IPS-20b (cell line): Measurements from ENCODE around the gene ZBTB17.
"Not testable (repeated sequence)": the region's sequence is repeated elsewhere in the genome, so short reads cannot be mapped to it uniquely, and the experiment has no call there.

Experiments used
- H3K27ac ChIP-seq: one replicate; pipeline ENCODE4 v1.5.1; 2013; ENCODE audit warnings: low read length
- H3K27me3 ChIP-seq: 2 replicates; pipeline ENCODE4 v1.6.1; 2013; ENCODE audit warnings: mild to moderate bottlenecking, low read length, inconsistent platforms; ENCODE audit not compliant: insufficient read depth
- H3K36me3 ChIP-seq: 2 replicates; pipeline ENCODE4 v1.6.1; 2013; ENCODE audit warnings: low read depth, mild to moderate bottlenecking, inconsistent platforms, low read length, moderate library complexity; ENCODE audit not compliant: insufficient read depth
- H3K4me1 ChIP-seq: 2 replicates; pipeline ENCODE4 v1.6.1; 2013; ENCODE audit warnings: mild to moderate bottlenecking, control low read depth, inconsistent platforms, low read length, moderate library complexity; ENCODE audit not compliant: insufficient read depth
- H3K4me3 ChIP-seq: 2 replicates; pipeline ENCODE4 v1.5.1; 2013; ENCODE audit warnings: mild to moderate bottlenecking, low read length, inconsistent platforms
- H3K9ac ChIP-seq: 2 replicates; pipeline ENCODE4 v1.6.1; 2013; ENCODE audit warnings: low read depth, mild to moderate bottlenecking, inconsistent platforms, low read length, moderate library complexity
- H3K9me3 ChIP-seq: 2 replicates; pipeline ENCODE4 v1.6.1; 2013; ENCODE audit warnings: mild to moderate bottlenecking, low read depth, low read length, inconsistent platforms; ENCODE audit not compliant: insufficient read depth

The ZBTB17 gene

DNA sequence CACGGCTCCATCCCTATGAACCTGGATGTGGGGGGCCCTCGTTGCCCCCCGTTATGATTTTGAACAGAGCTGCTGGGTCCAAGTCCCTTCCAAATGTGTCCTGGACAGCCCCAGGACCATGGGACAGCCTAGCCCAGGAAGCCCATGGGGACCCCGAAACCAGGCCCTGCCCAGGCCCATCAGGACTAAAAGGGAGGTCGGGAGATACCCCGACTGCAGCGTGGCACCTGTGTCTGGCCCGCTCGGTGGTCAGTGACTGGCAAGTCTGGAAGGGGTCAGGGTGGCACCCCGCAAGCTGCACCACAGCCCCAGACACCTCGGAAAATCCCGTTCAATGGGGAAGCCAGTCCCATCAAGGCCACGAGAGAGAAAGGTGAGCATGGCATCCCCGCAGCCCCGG is 17.8 kb upstream of the ZBTB17 start:
- Histone ChIP-seq H3K9ac (no peak overlapping the region), H3K27ac (no peak overlapping the region), H3K9me3 (no peaks in the 10 kb centered on the region), H3K4me1 (no peaks in the 10 kb centered on the region), H3K27me3 (no peaks in the 10 kb centered on the region), H3K36me3 (no peaks in the 10 kb centered on the region), H3K4me3 (no peak overlapping the region)

DNA sequence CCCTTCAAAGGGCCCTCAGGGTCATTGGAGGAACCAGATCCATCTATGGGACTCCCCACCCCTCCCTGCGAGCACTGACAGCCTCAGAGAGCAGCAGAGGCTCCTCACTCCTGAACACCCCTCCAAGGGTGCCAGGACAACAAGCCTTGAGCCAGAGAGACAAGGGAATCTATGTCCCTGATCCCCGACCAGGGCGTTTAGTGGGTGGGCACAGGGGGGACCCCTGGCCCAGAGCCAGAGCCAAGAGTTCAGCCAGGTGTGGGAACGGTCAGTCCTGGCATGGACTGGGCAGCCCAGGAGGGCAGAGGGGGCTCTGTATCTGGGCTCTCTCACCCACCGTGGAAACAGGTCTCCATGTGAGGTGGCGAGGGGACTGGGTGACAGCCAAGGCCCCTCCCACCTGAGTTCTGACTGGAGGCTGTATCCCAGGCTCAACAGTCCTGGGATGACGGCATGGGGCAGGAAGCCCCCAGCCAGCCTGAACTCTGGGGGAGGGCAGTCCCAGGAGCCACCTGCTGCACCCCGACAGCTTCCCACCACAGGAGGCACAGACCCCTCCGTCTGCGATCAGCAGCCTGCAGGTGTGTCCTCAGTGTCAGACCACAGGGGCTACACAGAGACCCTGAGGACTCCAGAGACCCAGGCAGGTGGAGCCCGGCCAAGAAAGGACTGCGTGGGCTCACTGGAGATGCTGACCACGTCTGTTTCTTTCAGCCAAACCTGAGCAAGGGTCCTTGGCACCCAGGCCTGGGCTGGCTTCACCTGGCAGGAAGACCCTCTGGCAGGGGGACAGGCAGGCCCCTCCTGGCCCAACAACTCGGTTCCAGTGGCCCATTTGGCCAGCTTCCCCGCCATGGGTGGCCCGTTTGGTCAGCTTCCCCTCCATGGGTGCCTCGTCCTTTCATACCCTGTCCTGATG is 16.9 kb upstream of the ZBTB17 start:
- Histone ChIP-seq H3K9me3 (no peaks in the 10 kb centered on the region), H3K27ac (no peak overlapping the region), H3K36me3 (no peaks in the 10 kb centered on the region), H3K9ac (no peak overlapping the region), H3K27me3 (no peaks in the 10 kb centered on the region), H3K4me1 (no peaks in the 10 kb centered on the region), H3K4me3 (no peak overlapping the region)

DNA sequence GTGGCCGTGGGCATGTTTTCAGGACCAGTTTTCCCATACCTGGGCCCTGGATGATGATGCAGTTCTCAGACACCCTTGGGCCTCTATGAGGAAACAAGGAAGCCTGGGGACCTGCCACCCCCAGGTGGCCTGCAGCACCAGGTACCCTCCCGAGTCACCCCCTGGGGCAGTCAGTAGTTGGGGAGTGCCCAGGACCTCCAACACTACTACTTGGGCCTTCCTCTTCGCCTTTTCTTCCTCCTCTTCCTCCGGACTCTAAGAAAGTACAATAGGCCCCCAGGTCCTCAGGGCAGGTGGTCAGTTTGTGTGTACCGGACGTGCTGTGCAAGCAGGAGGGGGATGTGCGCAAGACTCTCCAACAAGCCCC is 16.3 kb upstream of the ZBTB17 start:
- Histone ChIP-seq H3K27ac (no peak overlapping the region), H3K4me3 (no peak overlapping the region), H3K9me3 (no peaks in the 10 kb centered on the region), H3K36me3 (no peaks in the 10 kb centered on the region), H3K4me1 (no peaks in the 10 kb centered on the region), H3K9ac (no peak overlapping the region), H3K27me3 (no peaks in the 10 kb centered on the region)

DNA sequence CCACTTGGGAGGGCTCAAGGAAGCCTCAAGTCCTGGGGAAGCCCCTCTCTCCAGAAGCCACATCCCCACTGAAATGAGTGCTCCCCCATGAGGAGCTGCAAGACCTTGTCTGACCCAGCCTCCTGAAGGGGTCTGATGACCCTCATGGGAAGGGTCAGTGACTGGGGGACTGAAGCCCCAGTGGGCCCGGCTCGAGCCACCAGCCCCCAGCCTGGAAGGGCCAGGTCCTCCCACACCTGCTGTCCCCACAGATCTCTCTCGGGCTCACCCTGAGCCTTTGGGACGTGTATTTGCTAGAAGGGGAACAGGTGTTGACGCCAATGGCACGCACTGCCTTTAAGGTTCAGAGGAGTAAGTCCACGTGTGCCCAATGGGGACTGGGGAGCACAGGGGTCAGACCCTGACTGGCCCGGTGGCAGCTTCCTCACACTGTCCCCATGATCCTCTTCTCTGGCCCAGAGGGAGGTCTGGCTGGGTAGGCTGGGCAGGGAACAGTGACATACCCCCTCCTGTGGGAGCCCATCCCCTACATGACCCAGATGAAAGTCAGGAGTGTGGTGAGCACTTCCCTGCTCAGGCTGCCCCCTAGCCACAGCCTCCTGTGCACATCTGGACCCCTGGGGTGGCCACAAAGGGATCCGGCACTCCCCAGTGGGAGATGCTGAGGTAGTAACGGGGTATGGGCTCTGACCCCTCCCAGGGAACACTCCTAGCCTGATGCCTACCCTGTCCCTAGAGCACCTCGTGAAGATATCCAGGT is 15.7 kb upstream of the ZBTB17 start:
- Histone ChIP-seq H3K4me3 (no peak overlapping the region), H3K9ac (no peak overlapping the region), H3K36me3 (no peaks in the 10 kb centered on the region), H3K9me3 (no peaks in the 10 kb centered on the region), H3K4me1 (no peaks in the 10 kb centered on the region), H3K27me3 (no peaks in the 10 kb centered on the region), H3K27ac (no peak overlapping the region)

DNA sequence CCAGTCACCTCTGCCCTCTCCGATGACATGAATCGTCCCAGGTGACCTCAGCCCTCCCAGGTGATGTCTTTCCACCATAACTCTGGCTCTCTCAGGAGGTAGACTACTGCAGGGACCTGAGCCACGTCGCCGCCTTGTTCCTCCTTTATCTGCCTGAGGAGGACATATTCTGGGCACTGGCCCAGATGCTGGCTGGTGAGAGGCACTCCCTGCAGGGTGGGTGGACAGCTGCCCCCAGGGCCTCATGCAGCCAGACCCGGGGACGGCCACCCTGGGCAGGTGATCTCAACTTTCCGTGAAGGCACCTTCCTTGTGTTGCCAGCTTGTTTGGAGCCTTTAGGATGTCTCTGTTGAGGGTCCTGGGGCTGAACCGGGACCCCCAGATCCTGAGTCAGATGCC is 13.9 kb upstream of the ZBTB17 start:
- no peak overlapping the region for H3K4me3 ChIP-seq
- H3K4me1 ChIP-seq = no peaks in the 10 kb centered on the region
- no peak overlapping the region for H3K9ac ChIP-seq

DNA sequence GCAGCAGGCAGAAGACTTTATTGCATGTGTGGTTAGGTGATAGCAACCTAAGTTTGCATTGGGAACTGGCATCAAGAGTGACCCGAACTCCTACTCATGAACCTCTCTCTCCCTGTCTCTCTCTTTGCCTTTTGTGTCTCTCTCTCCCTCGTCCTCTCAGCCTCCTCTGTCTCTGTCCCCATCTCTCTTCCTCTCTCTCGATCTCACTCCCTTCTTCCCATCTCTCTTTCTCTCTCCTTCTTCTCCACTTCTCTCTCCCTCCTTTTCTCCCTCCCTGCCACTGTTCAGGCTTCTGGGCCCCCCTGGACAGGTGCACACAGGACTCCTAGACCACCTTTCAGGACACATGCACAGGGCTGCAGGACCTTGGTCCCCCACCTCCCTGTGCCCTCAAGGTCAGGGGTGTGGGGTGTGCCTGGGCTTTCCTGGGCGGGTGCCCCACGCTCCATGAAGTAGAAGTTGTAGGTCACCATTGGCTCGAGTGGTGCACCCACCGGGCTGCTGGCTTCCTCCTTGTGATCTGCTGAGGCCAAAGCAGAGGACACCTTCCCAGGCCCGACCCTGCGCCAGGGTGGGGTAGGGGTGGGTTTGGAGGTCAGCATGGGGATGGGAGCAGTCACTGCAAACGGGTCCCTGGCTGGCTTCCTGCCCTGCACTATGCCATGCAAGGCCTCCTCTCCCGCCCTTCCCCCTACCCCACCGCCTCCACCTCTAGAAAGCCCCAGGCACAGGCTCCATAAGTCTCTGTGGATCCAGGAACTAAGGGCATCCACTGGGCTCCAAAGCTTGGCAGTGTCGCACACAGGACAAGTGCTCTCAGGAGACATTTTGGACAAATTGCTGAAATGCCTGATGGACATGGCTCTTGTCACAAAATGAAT is 13.2 kb upstream of the ZBTB17 start:
- Histone ChIP-seq H3K4me3 (no peak overlapping the region), H3K27me3 (no peaks in the 10 kb centered on the region), H3K9me3 (no peaks in the 10 kb centered on the region), H3K9ac (no peak overlapping the region), H3K27ac (no peak overlapping the region), H3K36me3 (no peaks in the 10 kb centered on the region), H3K4me1 (no peaks in the 10 kb centered on the region)

More for the DNA sequence above, 13.9 kb upstream of the ZBTB17 start:
- no peaks in the 10 kb centered on the region for H3K27me3 ChIP-seq
- no peaks in the 10 kb centered on the region for H3K9me3 ChIP-seq
- H3K36me3 ChIP-seq = no peaks in the 10 kb centered on the region
- H3K27ac ChIP-seq = no peak overlapping the region

DNA sequence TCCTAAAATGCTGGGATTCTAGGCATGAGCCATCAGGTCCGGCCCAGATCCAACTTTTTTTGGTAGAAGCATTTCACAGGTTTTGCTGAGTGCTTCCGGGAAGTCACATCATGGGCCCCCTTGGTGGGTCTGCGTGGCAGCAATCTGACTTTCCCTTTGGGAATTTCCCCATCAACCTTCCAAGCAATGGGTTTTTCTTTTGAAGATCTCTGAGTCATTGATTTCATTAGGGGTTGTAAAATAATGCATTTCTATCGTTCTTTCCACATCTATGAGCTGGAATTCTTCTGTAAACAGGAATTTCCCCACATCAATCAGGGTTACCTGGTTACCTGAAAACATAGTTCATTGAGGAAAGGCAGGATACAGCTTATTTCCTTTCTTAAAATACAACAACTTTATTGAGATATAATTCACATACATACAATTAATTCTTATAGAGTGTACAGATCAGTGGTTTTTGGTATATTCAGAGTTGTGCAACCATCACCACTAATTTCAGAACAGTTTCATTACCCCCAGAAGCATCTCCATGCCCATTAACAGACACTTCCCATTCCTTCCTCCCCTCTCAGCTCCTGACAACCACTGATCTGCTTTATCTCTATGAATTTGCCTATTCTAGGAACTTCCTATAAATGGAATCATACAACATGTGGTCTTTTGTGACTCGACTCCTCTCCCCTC is 9.9 kb upstream of the ZBTB17 start:
- H3K9me3 ChIP-seq = peaks cover 5% of the 10 kb centered on the region; the same call in 1 of the 2 replicates
- H3K27ac ChIP-seq = no peak overlapping the region
- no peak overlapping the region for H3K9ac ChIP-seq
- H3K27me3 ChIP-seq = no peaks in the 10 kb centered on the region
- no peak overlapping the region for H3K4me3 ChIP-seq
- H3K36me3 ChIP-seq = no peaks in the 10 kb centered on the region
- no peaks in the 10 kb centered on the region for H3K4me1 ChIP-seq

DNA sequence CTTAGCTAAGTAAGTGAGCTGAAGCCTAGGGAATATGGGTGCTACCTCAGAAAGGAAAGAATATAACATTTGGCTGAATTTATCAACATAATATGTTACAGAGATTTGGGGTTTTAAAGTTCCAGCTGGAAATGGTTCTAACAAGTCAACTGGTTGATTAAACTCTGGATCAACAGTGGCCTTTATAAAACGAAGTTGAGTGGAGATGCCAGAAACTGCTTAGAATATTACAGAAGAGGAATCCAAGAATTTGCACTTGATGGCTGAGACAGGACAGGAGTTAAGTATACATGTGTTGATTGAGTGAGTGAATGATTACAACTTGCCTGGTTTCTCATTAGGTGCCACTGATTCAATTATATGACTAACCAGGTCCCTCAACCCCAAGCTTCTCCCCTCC is 7.4 kb upstream of the ZBTB17 start:
- H3K27ac ChIP-seq = no peak overlapping the region
- H3K36me3 ChIP-seq = no peaks in the 10 kb centered on the region
- peaks cover 5% of the 10 kb centered on the region; the same call in 1 of the 2 replicates for H3K9me3 ChIP-seq
- H3K4me3 ChIP-seq = no peak overlapping the region
- H3K9ac ChIP-seq = no peak overlapping the region
- no peaks in the 10 kb centered on the region for H3K4me1 ChIP-seq
- H3K27me3 ChIP-seq = no peaks in the 10 kb centered on the region

DNA sequence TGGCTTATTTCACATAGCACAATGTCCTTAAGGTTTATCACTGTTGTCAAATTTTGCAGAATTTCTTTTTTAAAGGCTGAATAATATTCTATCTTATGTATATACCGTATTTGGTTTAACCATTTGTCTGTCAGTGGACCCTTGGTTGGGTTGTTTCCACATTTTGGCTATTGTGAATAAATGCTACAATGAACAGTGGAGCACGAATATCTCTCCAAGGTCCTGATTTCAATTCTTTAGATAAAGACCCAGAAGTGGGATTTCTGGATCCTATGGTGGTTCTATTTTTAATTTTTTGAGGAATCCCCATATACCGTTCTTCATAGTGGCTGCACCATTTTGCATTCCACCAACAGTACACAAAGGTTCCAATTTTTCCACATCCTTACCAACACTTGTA is 5.8 kb upstream of the ZBTB17 start:
- Histone ChIP-seq H3K4me3 (no peak overlapping the region), H3K27ac (no peak overlapping the region), H3K4me1 (no peaks in the 10 kb centered on the region), H3K36me3 (no peaks in the 10 kb centered on the region), H3K9ac (no peak overlapping the region), H3K9me3 (peaks cover 5% of the 10 kb centered on the region; the same call in 1 of the 2 replicates), H3K27me3 (no peaks in the 10 kb centered on the region)

DNA sequence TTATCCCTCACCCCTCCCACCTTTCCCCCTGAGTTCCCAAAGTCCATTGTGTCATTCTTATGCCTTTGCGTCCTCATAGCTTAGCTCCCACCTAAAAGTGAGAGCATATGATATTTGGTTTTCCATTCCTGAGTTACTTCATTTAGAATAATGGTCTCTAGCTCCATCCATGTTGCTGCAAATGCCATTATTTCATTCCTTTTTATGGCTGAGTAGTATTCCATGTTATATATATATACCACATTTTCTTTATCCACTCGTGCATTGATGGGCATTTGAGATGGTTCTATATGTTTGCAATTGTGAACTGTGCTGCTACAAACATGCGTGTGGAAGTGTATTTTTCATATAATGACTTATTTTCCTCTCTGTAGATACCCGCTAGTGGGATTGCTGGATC is 2.0 kb upstream of the ZBTB17 start:
- H3K36me3 ChIP-seq, H3K27me3 ChIP-seq, H3K4me3 ChIP-seq, H3K4me1 ChIP-seq, H3K9me3 ChIP-seq, H3K9ac ChIP-seq, H3K27ac ChIP-seq: not testable (repeated sequence)

DNA sequence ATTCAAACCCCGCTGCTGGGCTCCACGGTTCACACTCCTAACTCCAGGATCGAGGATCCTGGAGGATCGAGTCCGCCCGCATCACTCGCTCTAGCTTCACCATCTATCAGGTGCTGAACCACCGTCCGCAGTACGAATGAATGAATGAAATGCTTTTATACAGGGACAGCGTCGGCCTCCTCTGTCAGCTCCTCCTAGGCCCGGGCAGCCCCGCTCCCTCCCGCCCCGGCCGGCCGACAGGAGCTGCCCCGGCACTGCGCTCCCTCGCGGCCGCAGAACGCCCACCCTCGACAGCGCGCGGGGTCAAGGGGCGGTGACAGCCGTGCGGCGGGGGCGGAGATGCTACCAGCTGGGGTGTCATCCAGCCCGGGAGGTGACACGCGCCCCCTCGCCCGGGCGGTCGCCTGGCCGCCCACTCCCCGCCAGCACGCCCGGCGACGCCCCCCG is 520 bp downstream of the ZBTB17 start:
- Histone ChIP-seq H3K27me3 (no peaks in the 10 kb centered on the region), H3K9me3 (no peaks in the 10 kb centered on the region), H3K36me3 (peaks cover 13% of the 10 kb centered on the region), H3K4me1 (peaks cover 3% of the 10 kb centered on the region; the same call in 1 of the 2 replicates), H3K4me3 (peak overlapping the region; percentile 89), H3K27ac (no peak overlapping the region), H3K9ac (peak overlapping the region; percentile 72; the same call in 1 of the 2 replicates)
